HuH-7 (cell line): ENCODE data around the gene EOLA1.
"Not testable (repeated sequence)": the region's sequence is repeated elsewhere in the genome, so short reads cannot be mapped to it uniquely, and the experiment has no call there.

Experiments
- DNase-seq: peaks from one replicate; pipeline ENCODE4 v3.0.0; 2011; ENCODE audit warnings: low spot score

EOLA1 gene

GRCh38 chrX:149545545-149546543 is 5.0 kb downstream of the EOLA1 start:
- not testable (repeated sequence) for DNase-seq

- not testable (repeated sequence) for DNase-seq
Observed at GRCh38 chrX:149546962-149547361, 6.2 kb downstream of the EOLA1 start.

DNA sequence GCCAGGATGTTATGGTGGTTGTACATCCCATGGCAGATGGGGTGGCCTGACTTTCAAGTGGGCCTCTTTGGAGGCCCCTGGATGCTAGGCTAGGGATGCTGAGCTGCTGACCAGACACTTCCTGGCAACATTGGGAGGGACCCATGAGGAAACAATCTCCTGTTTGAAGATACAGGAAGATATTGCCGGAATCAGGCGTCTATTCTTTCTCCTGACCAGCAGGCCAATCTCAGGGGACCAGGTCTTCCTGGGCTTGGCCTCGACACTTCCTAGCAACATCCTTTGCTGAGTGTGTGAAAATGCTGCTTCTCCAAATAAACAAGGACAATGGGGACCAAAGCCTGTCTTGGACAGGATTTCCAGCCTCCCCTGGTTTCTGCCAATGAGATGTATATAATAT is 7.0 kb downstream of the EOLA1 start:
- not testable (repeated sequence) for DNase-seq

GRCh38 chrX:149549701-149550100 is 8.9 kb downstream of the EOLA1 start, which contains the start of gene HSFX3:
TSS of gene HSFX3 (minus strand) at chrX:149549924. CDS start at chrX:149549852, 72 bp downstream.
- DNase-seq: not testable (repeated sequence)

DNA sequence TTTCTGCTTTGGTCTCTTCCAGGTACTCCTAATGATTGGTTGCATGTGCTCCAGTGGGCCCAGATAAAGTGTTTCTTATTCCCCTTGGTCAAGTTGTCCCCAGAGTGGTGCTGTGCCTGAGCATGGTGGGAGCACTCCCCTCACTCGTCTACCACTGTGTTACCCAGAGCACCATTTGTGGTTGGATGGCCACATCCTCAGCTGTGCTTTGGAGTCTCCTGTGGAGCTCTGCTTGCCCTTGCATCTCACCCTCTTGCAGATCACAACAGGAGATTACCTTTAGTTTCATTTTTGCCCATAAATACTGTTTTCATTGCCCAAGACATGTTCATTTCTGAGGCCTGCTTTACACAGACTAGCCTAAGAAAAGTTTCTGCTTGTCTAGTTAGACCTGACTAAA is 9.6 kb downstream of the EOLA1 start:
- DNase-seq: not testable (repeated sequence)

DNA sequence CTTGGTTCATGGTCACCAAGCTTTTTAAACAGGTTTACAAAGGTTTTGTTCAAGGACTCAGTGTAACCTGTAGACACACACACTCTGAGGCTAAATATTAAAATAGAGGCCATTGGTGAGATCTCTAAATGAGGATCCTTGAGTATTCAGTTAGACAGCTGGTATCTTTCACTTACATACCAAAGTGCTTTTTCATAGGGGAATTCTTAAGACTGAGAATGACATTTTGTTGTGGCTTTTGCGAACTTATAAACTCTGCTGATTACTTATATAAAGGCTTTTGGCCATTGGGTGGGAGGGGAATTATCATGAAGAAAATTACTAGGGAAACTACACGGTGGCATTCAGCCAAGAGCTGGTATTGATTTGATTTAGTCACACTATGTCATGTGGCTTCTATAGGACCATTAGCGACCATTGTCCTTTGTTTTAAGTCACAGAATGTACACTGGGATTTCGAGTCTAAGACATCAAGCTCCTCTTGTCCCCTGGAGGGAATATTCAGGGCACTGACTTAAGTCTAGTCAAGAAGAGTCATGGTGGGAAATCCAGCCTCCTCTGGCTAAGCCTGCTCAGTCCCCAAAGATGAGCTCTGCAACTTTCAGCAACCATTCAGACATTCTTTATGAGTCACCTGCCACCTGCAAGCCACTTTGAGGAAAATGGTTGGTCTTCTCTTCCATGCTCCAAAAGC is 10.6 kb downstream of the EOLA1 start:
- not testable (repeated sequence) for DNase-seq

DNA sequence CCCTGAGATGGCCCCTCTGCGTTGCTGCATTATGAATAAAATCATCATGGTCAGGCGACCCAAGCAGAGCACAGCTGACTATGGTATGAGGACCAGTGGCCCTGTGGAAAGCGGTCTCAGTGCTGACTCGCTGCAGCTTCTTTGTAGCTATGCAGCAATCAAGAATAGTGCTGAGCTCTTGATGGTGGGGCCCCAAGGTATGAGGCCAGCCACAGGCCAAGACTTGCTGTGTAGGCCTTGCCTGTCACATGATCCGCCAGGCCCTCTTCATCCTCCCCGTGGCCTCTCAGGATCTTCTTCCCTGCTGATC is 11.1 kb downstream of the EOLA1 start:
- DNase-seq: not testable (repeated sequence)

DNA sequence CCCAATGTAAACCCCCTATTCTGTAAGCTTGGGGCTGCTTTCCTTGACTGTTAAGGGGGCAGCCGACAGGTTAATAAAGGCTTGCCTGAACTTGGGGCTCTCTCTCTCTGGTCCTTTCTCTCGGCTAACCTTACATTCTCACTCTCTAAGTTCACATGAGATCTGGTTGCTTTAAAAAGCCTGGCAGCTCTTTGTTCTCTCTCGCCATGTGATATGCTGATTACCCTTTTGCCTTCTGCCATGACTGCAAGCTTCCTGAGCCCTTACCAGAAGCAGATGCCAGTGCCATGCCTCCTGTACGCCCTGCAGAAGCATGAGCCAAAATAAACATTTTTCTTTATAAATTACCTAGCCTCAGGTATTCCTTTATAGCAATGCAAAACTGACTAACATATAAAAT is 14.4 kb downstream of the EOLA1 start:
- DNase-seq: not testable (repeated sequence)

- DNase-seq: no peak
Observed at GRCh38 chrX:149563359-149563758, 22.5 kb downstream of the EOLA1 start.

DNA sequence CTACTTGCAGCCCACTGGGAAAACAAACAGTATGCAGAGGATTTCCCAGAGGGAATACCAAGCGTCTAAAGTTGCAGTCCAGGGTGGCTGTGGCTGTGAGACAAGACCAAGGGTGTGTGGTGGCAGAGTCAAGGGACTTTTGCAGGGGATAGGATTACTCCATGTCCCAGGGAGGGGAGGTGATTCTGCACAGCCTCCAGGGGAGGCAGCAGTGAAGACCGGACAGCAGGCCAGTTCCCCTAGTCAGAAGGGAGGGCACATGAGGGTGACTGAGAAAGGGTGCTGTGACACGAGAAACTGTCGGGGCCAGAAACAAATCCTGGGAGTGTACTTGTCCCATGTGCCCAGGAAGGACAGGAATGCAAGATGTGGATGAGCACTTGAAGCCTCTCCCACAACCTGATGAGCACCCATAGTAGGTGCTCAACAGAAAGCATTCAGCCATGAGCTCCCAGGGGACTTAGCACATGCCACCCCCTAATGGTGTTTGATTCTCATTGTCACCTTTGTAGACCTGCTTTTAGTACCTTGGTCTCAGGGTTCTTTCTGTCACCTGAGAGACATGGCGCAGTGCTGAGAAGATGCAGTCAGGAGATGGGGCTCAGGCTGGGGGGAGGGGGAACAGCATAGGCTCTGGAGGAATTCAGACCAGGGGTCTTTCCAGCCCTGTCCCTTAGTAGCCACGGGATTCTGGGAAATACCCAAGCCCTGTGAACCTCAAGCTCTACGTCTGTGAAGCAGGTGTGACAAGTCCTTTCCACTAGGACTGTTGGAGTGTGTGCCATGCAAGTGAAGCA is 27.0 kb downstream of the EOLA1 start:
- no peak for DNase-seq

GRCh38 chrX:149568701-149569296 is 28.0 kb downstream of the EOLA1 start:
- no peak for DNase-seq

GRCh38 chrX:149569770-149570169 is 29.0 kb downstream of the EOLA1 start:
- no peak for DNase-seq

DNA sequence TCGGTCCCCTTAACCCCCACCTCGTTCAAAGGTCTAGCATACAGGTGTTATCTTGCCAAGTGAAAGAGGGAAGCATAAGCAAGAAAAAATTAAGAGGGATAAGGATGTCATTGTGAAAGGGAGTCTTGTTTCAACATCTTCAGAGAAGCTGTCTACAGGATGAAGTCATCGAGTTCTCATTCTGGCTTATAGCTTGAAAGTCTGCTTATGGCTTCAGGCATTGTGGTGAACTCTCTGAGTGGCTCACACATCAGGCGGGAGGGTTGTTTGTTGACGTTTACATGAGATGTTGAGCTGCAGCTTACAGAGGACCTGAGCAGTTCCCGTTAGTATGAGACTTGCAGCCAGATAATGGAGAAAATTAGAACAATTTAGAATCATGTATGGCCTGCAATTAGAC is 29.9 kb downstream of the EOLA1 start:
- DNase-seq: no peak

DNA sequence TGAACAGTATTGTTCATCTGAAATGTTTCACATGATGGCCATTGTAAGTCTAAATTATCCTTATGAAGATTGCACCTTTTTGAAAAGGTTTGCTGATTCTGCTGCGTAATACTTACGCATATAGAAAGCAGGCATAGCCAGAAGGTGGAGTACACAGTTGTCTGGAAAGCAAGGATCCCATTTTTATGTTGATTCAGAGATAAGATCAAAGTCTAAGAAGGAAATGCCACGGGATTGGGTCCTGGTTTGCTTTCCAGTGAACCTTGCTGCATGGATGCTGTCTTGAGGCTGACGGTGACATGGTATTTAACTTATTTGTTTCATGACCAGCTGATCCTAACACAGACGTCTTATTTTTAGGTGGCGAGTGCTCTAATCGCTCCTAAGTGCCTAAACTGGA is 31.0 kb downstream of the EOLA1 start:
- DNase-seq: no peak

DNA sequence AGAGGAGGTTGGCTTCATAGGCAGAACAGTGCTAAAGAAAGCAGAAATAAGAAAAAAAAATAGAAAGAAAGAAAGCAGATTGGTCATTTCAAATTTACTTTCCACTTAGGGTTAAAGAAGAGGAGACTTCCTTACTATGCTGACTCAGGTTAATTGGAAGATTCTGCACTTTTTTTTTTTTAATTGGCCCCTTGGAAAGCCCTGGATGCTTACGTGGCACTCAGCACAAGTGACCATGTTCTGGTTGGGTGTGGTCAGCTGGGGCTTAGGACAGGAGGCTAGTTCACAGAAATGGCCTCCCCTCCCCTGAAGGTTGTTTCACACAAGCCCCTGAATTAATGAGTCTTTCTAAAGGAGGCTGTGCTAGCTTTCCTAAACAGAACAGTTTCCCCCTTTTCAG is 31.9 kb downstream of the EOLA1 start:
- DNase-seq: no peak

GRCh38 chrX:149573456-149573855 is 32.6 kb downstream of the EOLA1 start:
- not testable (repeated sequence) for DNase-seq

- DNase-seq: not testable (repeated sequence)
Observed at GRCh38 chrX:149585631-149586030, 44.8 kb downstream of the EOLA1 start.

GRCh38 chrX:149587359-149587758 is 46.5 kb downstream of the EOLA1 start, which contains the start of gene MAGEA9B:
TSS of gene MAGEA9B (minus strand) at chrX:149587459. CDS start at chrX:149583179, 4,280 bp downstream.
- not testable (repeated sequence) for DNase-seq

- DNase-seq: not testable (repeated sequence)
Observed at GRCh38 chrX:149590993-149591392, 50.2 kb downstream of the EOLA1 start.

DNA sequence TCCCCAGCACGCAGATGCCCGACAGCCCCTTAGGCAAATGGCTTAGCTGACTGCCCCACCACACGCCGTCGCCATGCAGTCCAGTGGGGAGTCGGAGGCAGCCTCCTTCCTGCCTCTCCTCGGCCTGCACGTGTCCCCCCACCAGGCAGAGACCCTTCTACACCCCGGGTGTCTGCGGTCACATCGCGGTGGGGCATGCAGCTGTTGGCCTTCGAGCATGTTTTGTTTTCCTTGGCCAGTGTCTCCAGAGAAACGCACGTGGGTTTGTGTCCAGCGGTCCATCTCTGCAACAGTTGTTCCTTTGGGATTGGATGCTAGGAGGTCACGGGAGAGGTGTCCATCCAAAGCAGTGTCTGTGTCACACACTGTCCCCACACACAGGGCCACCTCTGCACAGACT is 54.4 kb downstream of the EOLA1 start, which contains the start of gene HSFX2:
Gene HSFX2, minus strand, starts transcription at position 101 of the 400 bp plus-strand sequence. CDS start 614 bp downstream, outside the sequence.
- not testable (repeated sequence) for DNase-seq

- DNase-seq: not testable (repeated sequence)
Observed at GRCh38 chrX:149595943-149596342, 55.1 kb downstream of the EOLA1 start.
